Measurements from ENCODE around the gene STYXL1.

STYXL1 gene

DNA sequence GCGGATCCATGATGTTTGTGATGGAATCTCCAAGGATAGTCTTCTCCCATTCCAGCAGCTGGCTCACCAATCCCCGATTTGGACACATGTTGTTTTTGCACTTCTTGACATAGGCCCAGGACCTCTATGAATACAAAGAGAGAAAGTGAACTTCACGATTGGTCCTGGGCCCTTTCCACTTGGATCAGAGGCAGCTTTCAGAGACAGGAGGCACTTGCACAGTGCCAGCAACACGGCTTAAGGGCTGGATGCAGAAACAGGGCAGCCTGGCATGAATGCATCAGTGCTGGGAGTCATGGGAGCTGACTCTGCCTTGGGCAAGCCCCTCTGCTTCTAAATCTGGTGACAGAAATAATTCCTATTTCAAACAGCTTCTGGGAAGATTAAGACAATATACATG, 51.3 kb downstream of the STYXL1 start:
- intact Hi-C loops (cut with DNase I), result loop anchor here (10.0 kb wide), 1 partner anchor 48 kb away; the partner anchor contains the start of genes MDH2 and STYXL1
- DNase-seq, result peak in 2 of 10 donors; percentile 1 to 36

DNA sequence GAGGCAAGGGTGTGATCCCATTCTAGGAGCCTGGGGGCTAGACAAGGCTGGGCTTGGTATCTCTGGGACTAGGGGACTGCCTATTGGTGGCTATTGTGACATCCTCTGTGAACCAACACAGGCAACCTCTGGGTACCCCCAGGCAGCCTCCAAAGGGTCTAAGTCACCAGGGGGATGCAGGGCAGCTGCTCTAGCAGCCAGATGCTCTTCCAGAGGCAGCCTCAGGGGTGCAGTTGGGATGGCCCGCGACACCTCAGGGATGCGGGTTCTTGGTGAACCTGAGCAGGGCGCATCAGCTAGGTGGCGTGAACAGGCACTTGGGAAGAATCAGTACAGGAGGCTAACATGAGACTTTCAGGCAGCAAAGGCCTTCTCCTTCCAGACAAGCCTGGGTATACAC, 51.8 kb downstream of the STYXL1 start:
- intact Hi-C loops (cut with DNase I), result loop anchor here (10.0 kb wide), 1 partner anchor 49 kb away; the partner anchor contains the start of genes MDH2 and STYXL1

DNA sequence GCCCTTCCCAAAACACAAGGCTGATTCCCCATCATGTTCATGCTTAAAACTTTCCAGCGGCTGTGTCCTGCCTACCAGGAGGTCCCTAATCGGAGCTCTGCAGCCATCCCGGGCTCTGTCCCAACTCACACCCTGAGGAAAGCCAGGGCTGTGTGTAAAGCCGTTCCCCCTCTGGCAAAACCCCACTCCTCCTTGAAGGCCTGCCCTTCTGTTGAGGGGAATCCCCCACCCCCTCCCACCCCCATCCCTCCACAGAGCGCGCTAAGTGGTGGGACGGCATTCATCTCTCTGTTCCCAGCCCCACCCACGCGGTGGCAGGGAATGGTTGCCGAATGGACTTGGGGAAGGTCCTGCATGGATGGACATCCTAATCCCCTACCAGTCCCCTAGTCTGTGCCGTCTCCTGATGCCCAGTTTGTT, 52.7 kb downstream of the STYXL1 start:
- intact Hi-C loops (cut with DNase I), result loop anchor here (10.0 kb wide), 1 partner anchor 50 kb away; the partner anchor contains the start of genes MDH2 and STYXL1
- peak in 2 of 10 donors; percentile 69 to 76 for DNase-seq

More for the DNA sequence above, 51.8 kb downstream of the STYXL1 start:
- peak in 2 of 10 donors; percentile 39 to 53 for DNase-seq

DNA sequence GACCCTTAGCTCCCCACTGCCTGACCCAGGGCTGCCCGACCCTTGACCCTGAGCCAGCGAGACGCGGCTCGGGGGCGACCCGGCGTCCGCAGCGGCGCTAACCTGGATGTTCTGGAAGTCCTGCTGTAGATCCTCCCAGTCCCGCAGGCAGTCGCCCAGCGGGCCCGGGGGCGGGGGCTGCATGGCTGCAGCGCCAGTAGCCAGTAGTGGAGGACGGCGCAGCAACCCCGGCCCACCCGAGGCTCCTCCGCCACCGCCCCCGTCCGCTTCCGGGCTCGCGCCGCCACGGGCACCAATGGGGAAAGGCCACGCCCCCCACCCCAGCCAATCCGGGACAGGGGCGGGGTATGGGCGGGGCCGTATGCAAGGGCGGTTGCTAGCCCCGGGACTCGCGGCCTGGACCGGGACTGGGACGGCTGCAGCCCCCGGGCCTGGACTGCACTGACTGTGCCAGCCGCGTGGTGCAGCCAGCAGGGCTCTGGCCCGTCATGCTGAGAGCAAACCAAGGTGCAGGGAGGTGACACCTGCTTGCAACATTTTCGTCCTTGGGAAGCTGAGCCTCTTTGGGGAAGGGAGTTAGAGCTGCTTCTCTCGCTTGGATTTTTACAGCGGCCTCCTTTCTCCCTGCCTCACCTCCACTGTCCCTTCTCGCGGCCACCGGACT, 53.3 kb downstream of the STYXL1 start, which contains the start of gene TMEM120A:
Gene TMEM120A (minus strand): TSS at position 208 of the 664 bp plus-strand sequence. CDS start 25 bp downstream, at position 183.
- peak; percentile 88 to 99 (median 93) for DNase-seq
- intact Hi-C loops (cut with DNase I), result loop anchor here (5.0 to 10.0 kb wide), 3 partner anchors 50 to 117 kb away; partner anchors contain the start of genes MDH2, POR, RHBDD2 and STYXL1

DNA sequence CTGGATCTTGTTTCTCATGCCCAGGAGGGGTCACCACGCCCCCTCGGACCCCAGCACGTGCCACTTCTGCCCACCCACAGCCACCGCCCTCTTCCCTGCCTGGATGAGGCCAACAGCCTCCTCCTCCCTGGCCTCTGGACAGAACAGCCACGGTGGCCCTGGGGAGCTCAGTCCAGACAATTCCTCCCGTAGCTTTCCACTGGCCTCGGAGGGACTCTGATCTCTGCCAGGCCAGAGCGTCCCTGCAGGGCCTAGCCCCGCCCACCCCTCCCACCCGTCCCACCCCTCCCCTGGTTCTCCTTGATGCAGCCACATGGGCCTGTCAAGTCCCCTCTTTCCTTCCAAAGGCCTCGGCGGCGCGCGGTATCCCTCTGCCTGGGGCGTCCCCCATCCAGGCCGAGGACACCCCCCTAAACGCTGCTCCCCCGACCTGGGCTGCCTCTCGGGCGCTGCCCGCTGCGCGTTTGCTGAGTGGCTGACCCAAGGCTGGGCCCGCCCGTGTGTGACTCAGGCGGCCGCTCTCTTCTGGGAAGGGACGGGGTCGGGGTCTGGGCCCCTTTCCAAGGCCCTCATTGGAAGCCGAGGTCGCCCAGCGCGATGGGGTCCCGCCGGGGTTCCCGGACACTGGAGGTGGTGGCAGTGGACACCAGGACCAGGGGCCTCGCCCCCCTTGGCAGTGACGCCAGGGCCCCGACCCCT, 54.0 kb downstream of the STYXL1 start:
- intact Hi-C loops (cut with DNase I), result loop anchor here (5.0 to 10.0 kb wide), 3 partner anchors 51 to 117 kb away; partner anchors contain the start of genes MDH2, POR, RHBDD2 and STYXL1
- peak in 7 of 10 donors; percentile 18 to 91 (median 47) for DNase-seq

DNA sequence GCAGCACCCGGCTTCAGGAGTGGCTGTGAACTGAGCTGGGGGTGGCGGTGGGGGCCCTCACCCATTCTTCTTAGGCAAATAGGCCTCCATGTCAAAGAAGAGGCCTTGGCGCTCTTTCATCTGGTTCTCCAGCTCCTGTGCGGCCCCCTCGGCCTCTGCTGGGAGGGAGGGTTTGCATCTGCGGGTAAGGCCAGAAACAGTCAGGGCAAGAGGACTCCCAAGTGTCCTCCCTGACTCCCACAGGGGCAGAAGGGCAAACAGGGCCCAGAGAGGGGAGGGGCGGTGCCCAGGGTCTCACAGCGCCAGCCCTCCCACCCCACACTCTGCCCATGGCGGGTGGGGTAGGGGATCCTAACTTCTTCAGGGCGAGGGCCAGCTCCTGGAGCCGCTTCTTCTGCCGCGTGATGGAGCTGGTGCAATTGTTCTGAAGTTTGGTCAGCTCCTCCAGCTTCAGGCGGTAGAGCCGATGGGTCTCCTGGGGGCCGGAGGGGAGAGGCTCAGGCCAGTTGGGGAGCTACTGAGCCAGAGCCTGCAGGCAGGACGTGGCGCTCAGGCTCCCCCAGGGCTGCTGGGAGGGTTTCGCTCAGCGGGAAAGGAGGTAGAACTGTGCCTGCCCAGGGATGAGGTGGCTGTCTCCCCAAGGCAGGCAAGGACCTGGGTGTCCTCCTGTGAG, 55.6 kb downstream of the STYXL1 start:
- peak in 3 of 10 donors; percentile 55 to 77 (median 73) for DNase-seq
- intact Hi-C loops (cut with DNase I), result loop anchor here (5.0 to 10.0 kb wide), 3 partner anchors 53 to 115 kb away; partner anchors contain the start of genes MDH2, POR, RHBDD2 and STYXL1

DNA sequence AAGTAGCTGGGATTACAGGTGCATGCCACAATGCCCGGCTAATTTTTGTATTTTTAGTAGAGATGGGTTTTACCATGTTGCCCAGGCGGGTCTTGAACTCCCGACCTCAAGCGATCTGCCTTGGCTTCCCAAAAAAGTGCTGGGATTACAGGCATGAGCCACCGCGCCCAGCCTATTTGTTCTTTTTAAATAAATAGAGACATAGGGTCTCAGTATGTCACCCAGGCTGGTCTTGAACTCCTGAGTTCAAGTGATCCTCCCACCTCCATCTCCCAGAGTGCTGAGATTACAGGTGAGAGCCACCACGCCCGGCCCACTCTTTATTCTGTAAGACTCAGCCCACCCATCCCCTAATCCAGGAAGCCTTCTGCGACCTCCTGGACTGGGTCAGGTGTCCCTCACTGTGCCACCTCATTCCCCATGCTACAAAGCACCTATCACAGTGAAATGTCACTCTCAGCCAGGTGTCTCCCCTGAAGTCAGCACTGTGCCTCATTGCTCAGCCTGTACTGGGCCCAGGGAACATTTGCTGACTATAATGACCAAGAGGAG, 56.2 kb downstream of the STYXL1 start:
- DNase-seq, result peak in 3 of 10 donors; percentile 25 to 54 (median 33)
- intact Hi-C loops (cut with DNase I), result loop anchor here (5.0 to 10.0 kb wide), 3 partner anchors 53 to 114 kb away; partner anchors contain the start of genes MDH2, POR, RHBDD2 and STYXL1

DNA sequence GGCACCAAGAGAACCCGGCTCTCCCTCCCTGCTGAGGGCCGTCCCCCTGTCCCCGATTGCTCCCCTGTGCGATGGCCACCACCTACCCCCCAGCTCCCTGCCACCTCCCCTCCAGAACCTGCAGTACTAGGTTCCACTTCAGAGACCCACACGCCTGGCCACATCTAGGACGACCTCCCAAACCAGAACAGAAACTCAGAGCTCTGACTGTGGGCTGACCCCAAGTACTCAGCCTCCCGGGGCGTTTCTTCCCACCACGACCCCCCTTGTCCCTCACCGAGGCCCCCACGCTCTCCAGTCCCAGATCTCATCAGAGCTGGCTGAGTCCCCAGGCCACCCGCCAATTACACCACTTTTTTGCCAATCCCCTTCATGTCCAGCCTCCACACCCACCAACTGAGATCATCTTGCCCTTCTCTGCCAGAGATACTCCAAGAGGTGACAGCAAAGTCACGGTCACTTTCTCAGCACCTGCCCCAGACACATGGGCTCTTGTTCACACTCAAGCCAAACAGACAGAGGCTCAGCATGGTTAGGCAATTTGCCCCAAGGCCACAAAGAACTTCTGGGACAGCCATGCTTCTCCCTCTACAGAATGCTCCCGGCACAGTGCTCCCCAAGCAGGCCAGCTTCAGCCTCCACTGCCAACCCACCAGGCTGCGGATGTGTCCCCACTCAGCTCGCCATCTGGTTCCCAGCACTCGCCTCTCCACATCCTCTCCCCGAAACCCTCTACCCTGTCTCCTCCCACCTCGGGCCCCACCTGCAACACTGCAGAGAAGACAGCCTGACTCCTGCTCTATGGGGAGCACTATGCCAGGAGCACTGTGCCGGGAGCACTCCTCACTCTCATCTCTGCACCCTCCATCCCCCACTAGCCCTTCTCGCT, 58.1 kb downstream of the STYXL1 start:
- intact Hi-C loops (cut with DNase I), result loop anchor here (5.0 to 10.0 kb wide), 3 partner anchors 55 to 112 kb away; partner anchors contain the start of genes MDH2, POR, RHBDD2 and STYXL1

DNA sequence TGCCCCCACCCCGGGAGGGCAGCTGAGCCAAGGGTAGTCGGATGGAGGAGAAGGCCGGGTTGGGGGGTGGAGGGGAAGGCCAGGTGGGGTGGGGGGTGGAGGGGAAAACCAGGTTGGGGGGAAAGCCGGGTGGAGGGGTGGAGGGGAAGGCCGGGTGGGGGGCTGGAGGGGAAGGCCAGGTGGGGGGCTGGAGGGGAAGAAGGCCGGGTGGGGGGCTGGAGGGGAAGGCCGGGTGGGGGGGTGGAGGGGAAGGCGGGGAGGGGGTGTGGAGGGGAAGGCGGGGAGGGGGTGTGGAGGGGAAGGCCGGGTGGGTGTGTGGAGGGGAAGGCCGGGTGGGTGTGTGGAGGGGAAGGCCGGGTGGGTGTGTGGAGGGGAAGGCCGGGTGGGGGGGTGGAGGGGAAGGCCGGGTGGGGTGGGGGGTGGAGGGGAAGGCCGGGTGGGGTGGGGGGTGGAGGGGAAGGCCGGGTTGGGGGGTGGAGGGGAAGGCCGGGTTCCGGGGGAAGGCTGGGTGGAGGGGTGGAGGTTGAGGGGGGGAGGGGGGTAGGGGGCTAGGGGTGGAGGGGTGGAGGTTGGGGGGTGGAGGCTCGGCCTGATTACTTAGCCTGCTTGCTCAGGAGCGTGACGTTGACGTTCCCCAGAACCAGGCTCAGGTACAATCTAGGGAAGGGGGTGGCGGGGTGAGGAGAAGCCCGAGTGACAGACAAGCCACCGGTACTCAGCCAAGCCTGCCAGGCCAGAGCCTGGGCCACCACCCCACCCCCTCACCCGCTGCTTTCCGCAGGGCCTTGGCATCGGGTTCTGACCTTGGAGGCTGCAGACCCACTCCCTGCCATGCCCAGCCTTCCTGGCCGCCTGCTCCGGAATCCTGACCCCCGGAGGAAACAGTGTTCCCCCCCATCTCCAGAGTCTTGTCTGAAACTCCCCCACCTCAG, 59.0 kb downstream of the STYXL1 start:
- DNase-seq, result peak in 2 of 10 donors; percentile 74 to 80

More for the DNA sequence above, 58.1 kb downstream of the STYXL1 start:
- peak in 2 of 10 donors; percentile 62 to 69 for DNase-seq

DNA sequence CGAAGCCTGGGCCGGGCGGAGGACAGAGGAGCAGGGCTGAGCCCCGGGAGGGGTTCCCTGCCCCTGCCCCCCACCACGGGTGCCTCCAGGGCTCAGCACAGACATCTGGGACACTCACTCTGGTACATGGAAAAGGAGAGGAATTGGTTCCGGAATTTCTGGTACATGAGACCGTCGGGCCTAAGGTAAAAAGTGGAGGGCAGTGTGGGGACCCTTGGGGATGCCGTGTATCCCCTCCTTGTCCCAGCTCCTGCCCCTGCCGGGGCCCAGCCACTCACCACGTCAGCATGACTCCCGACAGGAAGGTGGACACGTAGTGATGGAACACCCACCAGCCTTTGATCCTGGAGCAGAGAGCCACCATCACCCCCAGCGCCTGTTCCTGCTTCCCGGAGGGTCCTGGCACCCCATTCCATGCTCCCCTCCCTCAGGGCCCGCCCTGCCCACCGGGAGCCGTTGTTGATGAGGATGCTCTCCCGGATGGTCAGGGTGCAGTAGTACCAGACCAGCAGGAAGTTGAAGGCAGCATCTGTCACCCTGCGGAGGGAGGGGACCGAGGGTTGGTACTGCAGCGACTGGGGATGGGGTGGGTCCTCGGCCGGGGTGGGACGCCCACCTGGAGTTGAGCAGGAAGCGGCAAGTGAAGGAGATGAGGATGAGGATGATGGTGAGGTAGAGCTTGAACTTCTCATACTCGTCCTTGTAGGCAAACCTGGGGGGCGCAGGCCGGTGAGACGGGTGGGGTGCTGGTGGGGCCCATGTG, 59.8 kb downstream of the STYXL1 start:
- DNase-seq, result peak in 2 of 10 donors; percentile 50 to 66
- intact Hi-C loops (cut with DNase I), result no loop called here

More for the DNA sequence above, 59.0 kb downstream of the STYXL1 start:
- intact Hi-C loops (cut with DNase I), result no loop called here

DNA sequence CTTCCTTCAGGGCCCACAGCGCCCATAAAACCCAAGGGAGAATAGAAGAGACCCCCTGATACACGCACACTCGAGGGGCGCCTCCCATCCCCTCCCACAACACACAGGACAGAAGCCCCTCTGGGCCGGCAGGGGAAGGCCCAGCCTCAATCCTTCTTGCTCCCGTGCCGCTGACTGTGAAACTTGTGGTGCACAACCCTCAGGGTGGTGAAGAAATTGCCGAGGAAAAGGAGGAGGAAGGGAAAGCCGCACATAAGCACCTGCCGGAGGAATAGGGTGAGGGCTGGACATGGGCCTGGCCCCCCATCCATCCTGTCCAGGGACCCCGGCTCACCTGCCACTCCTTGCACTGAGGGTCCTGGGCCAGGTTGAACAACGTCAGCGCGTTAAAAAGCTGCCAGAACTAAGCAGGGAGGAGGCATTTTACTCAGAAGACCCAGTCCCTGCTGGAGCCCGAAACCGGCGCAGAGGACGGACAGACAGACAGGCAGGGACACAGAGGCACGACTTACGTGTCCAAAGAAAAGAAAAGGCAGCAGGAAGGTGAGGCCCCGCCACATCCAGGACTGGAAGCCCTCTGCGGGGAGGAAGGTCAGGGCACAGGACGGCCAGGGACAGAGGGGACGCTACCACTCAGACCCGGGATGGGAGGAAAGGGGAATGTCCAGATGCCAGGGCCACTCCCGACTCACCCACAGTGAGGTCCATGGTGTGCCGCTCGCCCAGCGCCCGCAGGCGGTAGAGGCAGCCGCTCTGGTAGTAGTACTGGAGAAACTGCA, 60.6 kb downstream of the STYXL1 start:
- DNase-seq, result peak in 2 of 10 donors; percentile 64 to 66
- intact Hi-C loops (cut with DNase I), result no loop called here

DNA sequence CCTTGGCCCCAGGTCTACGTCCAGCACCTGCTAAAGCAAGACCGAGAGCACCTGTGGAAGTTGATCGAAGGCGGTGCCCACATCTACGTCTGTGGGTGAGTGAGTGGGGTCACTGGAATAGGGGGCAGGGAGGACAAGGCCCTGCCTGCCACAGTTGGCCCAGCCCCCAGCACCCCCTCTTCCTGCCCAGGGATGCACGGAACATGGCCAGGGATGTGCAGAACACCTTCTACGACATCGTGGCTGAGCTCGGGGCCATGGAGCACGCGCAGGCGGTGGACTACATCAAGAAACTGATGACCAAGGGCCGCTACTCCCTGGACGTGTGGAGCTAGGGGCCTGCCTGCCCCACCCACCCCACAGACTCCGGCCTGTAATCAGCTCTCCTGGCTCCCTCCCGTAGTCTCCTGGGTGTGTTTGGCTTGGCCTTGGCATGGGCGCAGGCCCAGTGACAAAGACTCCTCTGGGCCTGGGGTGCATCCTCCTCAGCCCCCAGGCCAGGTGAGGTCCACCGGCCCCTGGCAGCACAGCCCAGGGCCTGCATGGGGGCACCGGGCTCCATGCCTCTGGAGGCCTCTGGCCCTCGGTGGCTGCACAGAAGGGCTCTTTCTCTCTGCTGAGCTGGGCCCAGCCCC, 61.5 kb downstream of the STYXL1 start:
- intact Hi-C loops (cut with DNase I), result no loop called here
- DNase-seq, result peak in 2 of 10 donors; percentile 54 to 62

DNA sequence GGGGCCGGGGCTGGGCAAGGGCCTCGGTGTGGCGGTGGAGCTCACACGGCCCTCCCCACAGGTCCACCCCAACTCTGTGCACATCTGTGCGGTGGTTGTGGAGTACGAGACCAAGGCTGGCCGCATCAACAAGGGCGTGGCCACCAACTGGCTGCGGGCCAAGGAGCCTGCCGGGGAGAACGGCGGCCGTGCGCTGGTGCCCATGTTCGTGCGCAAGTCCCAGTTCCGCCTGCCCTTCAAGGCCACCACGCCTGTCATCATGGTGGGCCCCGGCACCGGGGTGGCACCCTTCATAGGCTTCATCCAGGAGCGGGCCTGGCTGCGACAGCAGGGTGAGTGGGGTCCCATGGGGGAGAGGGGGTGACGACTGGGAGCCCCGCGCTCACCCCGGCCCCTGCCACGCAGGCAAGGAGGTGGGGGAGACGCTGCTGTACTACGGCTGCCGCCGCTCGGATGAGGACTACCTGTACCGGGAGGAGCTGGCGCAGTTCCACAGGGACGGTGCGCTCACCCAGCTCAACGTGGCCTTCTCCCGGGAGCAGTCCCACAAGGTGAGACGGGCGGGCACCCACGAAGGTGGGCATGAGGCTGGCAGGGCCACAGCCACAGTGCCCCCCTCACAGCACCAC, 62.2 kb downstream of the STYXL1 start:
- peak in 2 of 10 donors; percentile 74 to 82 for DNase-seq
- intact Hi-C loops (cut with DNase I), result no loop called here

DNA sequence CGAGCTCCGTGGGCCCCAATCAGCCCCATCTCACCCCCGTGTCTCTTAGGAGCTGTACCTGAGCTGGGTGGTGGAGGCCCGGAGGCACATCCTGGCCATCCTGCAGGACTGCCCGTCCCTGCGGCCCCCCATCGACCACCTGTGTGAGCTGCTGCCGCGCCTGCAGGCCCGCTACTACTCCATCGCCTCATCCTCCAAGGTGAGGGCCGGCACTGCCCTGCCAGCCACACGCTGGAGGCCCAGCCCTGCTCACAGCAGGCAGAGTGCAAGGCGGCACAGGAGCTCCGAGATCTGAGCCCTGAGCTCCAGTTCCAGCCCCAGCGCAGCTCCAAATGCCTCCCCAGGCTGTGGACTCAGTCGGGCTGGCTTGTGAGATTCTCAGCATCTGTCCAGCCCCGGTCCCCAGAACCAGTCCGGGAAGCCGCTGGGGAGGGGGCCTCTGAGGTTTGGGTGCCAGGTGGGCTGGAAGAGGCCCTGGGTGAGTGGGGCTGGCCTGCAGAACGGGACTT, 62.7 kb downstream of the STYXL1 start:
- peak in 2 of 10 donors; percentile 55 to 69 for DNase-seq

More for the DNA sequence above, 62.7 kb downstream of the STYXL1 start:
- intact Hi-C loops (cut with DNase I), result no loop called here

All from posterior cingulate gyrus (tissue), 11 donors.